GM13977 (cell line): Measurements from ENCODE around the gene SYNE1.
A peak's percentile ranks its signal among the peaks of the same experiment; 100 is the strongest.

Experiments
- DNase-seq: peaks from one replicate; pipeline ENCODE4 v3.0.0; 2012; ENCODE audit warnings: low spot score
- in situ Hi-C: fragments of 300-500 bp; cut with MboI; formaldehyde crosslinking; loops from one replicate; pipeline ENCODE4 v1.12.0; 2022; ENCODE audit warnings: low sequenced_read_pairs, low pct_unique_long_range_greater_than_20kb, mixed read lengths, inconsistent platforms; ENCODE audit not compliant: unreplicated experiment
- TF ChIP-seq, protein P1 (sequence below): IDR thresholded peaks from 2 replicates; pipeline ENCODE4 v1.5.1; 2012; ENCODE audit warnings: mild to moderate bottlenecking, control low read depth; ENCODE audit not compliant: insufficient read depth; ENCODE audit errors: extremely low read depth, missing control alignments

Gene SYNE1

DNA sequence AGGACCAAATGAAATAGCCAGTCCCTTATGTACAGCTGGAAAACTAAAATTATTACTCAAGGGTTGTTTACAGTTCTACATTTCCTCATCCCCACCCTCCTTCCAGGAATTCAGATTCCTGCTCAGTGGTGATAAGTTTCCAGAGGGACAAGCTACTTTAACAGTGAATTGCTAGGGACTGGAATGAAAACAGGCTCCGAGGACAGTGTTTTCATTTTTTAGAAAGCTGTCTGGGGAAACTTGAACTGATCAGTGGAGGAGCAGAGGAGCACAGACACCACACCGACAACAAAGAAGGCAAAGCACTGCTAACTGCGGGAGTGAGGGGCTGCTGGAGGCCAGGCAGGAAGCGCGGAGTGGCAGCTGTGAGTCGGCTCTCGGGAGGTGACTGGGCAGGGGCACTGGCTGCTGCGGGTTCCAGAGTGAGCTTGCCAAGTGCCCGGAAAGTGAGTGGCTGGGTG, 507.4 kb downstream of the SYNE1 start:
- in situ Hi-C loops, result no loop called here
- TF ChIP-seq, protein P1, sequence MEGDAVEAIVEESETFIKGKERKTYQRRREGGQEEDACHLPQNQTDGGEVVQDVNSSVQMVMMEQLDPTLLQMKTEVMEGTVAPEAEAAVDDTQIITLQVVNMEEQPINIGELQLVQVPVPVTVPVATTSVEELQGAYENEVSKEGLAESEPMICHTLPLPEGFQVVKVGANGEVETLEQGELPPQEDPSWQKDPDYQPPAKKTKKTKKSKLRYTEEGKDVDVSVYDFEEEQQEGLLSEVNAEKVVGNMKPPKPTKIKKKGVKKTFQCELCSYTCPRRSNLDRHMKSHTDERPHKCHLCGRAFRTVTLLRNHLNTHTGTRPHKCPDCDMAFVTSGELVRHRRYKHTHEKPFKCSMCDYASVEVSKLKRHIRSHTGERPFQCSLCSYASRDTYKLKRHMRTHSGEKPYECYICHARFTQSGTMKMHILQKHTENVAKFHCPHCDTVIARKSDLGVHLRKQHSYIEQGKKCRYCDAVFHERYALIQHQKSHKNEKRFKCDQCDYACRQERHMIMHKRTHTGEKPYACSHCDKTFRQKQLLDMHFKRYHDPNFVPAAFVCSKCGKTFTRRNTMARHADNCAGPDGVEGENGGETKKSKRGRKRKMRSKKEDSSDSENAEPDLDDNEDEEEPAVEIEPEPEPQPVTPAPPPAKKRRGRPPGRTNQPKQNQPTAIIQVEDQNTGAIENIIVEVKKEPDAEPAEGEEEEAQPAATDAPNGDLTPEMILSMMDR, result no peak
- no peak for DNase-seq

- TF ChIP-seq, protein P1, result no peak
- no peak for DNase-seq
- in situ Hi-C loops, result no loop called here
Observed at GRCh38 chr6:152127432-152128165, 509.6 kb downstream of the SYNE1 start.

DNA sequence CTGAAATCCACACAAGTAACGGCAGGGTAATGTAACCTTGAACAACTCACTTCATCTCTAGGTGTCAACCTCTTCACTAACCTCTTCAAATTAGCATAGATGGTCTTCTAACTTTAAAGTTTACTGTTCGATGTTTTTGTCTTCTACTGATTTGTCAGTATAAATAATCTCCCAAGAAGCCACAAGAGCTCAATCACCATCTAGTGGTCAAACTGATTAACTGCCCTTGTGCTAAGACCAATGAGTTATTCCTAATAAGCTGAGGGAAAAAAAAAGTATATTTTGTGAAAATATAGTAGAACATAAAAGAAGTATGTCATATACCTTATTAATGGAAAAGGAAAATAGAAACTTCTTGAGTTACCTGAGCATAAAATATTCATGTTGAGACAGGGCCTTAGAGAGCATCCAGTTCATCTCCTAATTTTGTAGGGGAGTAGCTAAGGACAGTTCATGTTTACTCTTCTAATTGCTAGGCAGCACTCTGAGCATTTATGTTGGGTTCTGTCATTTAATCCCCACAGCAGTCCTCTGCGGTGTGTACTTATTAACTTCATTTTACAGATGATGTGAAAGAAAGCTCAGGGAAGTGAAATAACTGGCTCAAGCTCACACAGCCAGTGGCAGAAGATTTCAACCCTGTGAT, 512.6 kb downstream of the SYNE1 start:
- DNase-seq, result peak; percentile 62
- in situ Hi-C loops, result no loop called here
- TF ChIP-seq, protein P1, result peak; percentile 63

- TF ChIP-seq, protein P1, result no peak
- DNase-seq, result no peak
- in situ Hi-C loops, result no loop called here
Observed at GRCh38 chr6:152123076-152123475, 514.1 kb downstream of the SYNE1 start.

DNA sequence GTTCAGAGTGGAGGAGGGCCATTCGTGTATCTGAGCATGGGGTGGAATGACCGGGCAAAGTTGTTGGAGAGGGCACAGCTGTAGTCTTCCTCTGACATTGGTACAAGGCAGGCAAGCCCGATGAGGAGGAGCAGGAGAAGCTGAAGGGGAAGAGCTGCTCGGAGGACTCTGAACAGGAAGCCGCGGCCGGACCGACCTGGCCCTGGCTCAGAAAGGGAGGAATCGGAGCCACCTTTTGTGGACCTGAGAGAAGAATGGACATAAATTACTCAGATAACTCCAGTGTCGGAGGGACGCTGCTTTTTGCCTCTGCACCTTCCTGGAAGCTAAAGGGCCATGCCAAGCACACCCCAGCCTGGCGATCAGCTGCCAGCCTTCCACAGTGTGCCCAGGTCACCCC, 514.7 kb downstream of the SYNE1 start:
- no peak for DNase-seq
- TF ChIP-seq, protein P1, result no peak
- in situ Hi-C loops, result no loop called here

DNA sequence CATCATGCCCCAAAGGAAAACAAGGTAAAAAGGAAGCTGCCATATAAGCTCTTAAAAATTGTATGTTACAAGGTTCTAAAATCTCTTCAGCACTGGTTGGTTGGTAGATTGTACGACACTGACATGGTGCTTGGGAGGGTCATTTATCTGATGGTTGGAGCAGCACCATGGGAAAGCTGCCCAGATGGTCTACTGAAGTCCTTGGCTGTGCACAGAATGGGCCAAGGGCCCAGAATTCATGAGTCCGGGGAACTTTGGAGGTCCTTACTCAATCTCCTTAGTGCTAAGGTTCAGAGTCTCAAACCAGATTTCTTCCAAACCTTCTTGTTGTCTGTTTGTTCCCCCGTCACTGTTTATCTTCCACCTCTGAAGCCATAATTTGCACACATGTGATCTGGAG, 515.3 kb downstream of the SYNE1 start:
- TF ChIP-seq, protein P1, result no peak
- in situ Hi-C loops, result no loop called here
- no peak for DNase-seq
